K562 (cell line): ENCODE data around the gene POR. TPM values are rescaled to one million over a fixed set of nuclear protein-coding genes. Genes with fewer than 3 reads are reported as not detected.
"Not testable (repeated sequence)": the region's sequence is repeated elsewhere in the genome, so short reads cannot be mapped to it uniquely, and the experiment has no call there.

Experiments
- ATAC-seq: fragments of 200-7000 bp; cut with Tn5 transposase; 3 replicates; pipeline ENCODE4 v1.9.1; 2020; ENCODE audit warnings: moderate library complexity
- BruUV-seq: library from RNA; stranded (reverse); fragments of 400-500 nt; replicated peaks from 2 replicates; lab custom pipeline; 2021; lab: Mats Ljungman, UMichigan
- CTCF ChIA-PET: fragments of 300-600 bp; formaldehyde crosslinking; extraction: SDS; loops from one replicate; lab custom pipeline; 2021; ENCODE audit warnings: low intra/inter-chr PET ratio; lab: Yijun Ruan, JAX
- POLR2A ChIA-PET: fragments of 300-600, 350-650 bp; sonication (Branson Sonifier 250); formaldehyde crosslinking; extraction: SDS; loops from one replicate; lab custom pipeline; 2021; ENCODE audit warnings: antibody characterized with exemption, inconsistent platforms; lab: Yijun Ruan, JAX
- DNase-seq, 4 experiments: peaks; one replicate each; pipeline versions ENCODE4 v3.0.0 to v3.0.0-alpha.2; 2011 to 2018; ENCODE audit warnings: low spot score in 3 of 4, mixed read lengths in 3 of 4; ENCODE audit errors: extremely low read depth in 1 of 4
- FAIRE-seq: peaks from 2 replicates; lab custom pipeline; 2011; peaks lifted over from hg19 to GRCh38; lab: Jason Lieb, UNC
- H2AFZ ChIP-seq: 2 replicates; pipeline ENCODE4 v1.6.0; 2011; ENCODE audit warnings: low read depth, low read length, control low read depth, inconsistent platforms
- H3K27ac ChIP-seq: fragments of 200-600 bp; 3 replicates; pipeline ENCODE4 v1.8.0; 2011; ENCODE audit warnings: low read depth, mild to moderate bottlenecking, control low read depth, inconsistent platforms, low read length, moderate library complexity, mixed read lengths; ENCODE audit errors: extremely low read depth
- H3K27me3 ChIP-seq, 2 experiments: fragments of 300-600 bp in 1 of 2; 2 replicates in 1 of 2; 3 replicates in 1 of 2; pipeline versions ENCODE4 v1.6.0 to v1.8.0; 2011; ENCODE audit warnings: inconsistent platforms in 2 of 2, low read length in 2 of 2, mild to moderate bottlenecking in 1 of 2, mixed read lengths in 1 of 2, moderate library complexity in 1 of 2; ENCODE audit not compliant: control insufficient read depth in 2 of 2, insufficient read depth in 2 of 2
- H3K36me3 ChIP-seq: fragments of 300-600 bp; 3 replicates; pipeline ENCODE4 v1.8.0; 2011; ENCODE audit warnings: mild to moderate bottlenecking, low read length, inconsistent platforms; ENCODE audit not compliant: control insufficient read depth, insufficient read depth
- H3K4me1 ChIP-seq, 2 experiments: fragments of 200-600 bp in 1 of 2; replicated peaks in 1 of 2; 2 replicates in 1 of 2; 3 replicates in 1 of 2; pipeline versions ENCODE4 v1.5.1 to v1.8.0; 2011; ENCODE audit warnings: inconsistent platforms in 2 of 2, low read length in 2 of 2, mild to moderate bottlenecking in 1 of 2, mixed read lengths in 1 of 2, moderate library complexity in 1 of 2; ENCODE audit not compliant: control insufficient read depth in 2 of 2, insufficient read depth in 2 of 2
- H3K4me2 ChIP-seq: 2 replicates; pipeline ENCODE4 v1.6.1; 2011; ENCODE audit warnings: low read length, control low read depth, inconsistent platforms, mixed read lengths; ENCODE audit not compliant: insufficient read depth
- H3K4me3 ChIP-seq: fragments of 200-600 bp; sonication (generic), shearing (Covaris generic); 2 replicates; pipeline ENCODE4 v1.5.1; 2016; ENCODE audit warnings: control low read depth, inconsistent platforms
- H3K79me2 ChIP-seq: fragments of 200-600 bp; 3 replicates; pipeline ENCODE4 v1.8.0; 2011; ENCODE audit warnings: low read length, inconsistent platforms; ENCODE audit not compliant: control insufficient read depth, insufficient read depth
- H3K9ac ChIP-seq, 2 experiments: 2 replicates each; pipeline versions ENCODE4 v1.6.0 to v1.6.1; 2011; ENCODE audit warnings: low read depth in 2 of 2, low read length in 2 of 2, control low read depth in 1 of 2, inconsistent platforms in 1 of 2, mild to moderate bottlenecking in 1 of 2, mixed read lengths in 1 of 2; ENCODE audit not compliant: insufficient read depth in 1 of 2
- H3K9me1 ChIP-seq: one replicate; pipeline ENCODE4 v1.6.0; 2011; ENCODE audit warnings: inconsistent platforms, mild to moderate bottlenecking, low read length, moderate library complexity; ENCODE audit not compliant: control insufficient read depth, insufficient read depth
- H3K9me3 ChIP-seq: replicated peaks from 2 replicates; pipeline ENCODE4 v1.5.1; 2011; ENCODE audit warnings: low read depth, low read length, inconsistent platforms; ENCODE audit not compliant: control insufficient read depth, insufficient read depth
- H4K20me1 ChIP-seq: replicated peaks from 2 replicates; pipeline ENCODE4 v1.6.1; 2011; ENCODE audit warnings: low read length, inconsistent platforms, mixed read lengths; ENCODE audit not compliant: control insufficient read depth, insufficient read depth
- CCNT2 ChIP-seq: IDR thresholded peaks from 2 replicates; pipeline ENCODE4 v1.6.1; 2011; ENCODE audit warnings: borderline replicate concordance, low read depth, mild to moderate bottlenecking, moderate library complexity, mixed read lengths, low read length; ENCODE audit not compliant: insufficient read length; ENCODE audit errors: extremely low read depth
- NBN ChIP-seq: fragments of 450-650 bp; IDR thresholded peaks from 2 replicates; pipeline ENCODE4 v1.6.1; 2016; ENCODE audit warnings: low read depth, mild to moderate bottlenecking
- PHF21A ChIP-seq: fragments of 450-650 bp; IDR thresholded peaks from 2 replicates; pipeline ENCODE4 v1.6.1; 2017; ENCODE audit warnings: low read depth, borderline replicate concordance
- WGBS: fragments of 100-300 bp; shearing (Covaris generic); methylation state at CpG from one replicate; pipeline ENCODE4 v1.1.6; 2016; ENCODE audit warnings: low coverage, mixed read lengths; ENCODE audit not compliant: insufficient coverage; ENCODE audit errors: missing lambda C conversion rate; 5-methylcytosine and 5-hydroxymethylcytosine counted together
- in situ Hi-C: fragments of 300-500 bp; cut with MboI; formaldehyde crosslinking; loops from 4 replicates; pipeline ENCODE4 v1.15.0; 2018; ENCODE audit warnings: inconsistent platforms, mixed read lengths
- intact Hi-C: fragments of 100-400 bp; cut with micrococcal nuclease; formaldehyde crosslinking; loops from 2 replicates; pipeline ENCODE4 v1.14.2; 2022
- polyA plus RNA-seq, 8 experiments: library from polyadenylated mRNA; depleted of rRNA in 4 of 8; stranded (reverse) in 5 of 8; unstranded in 3 of 8; fragments of >200 nt; fragmentation: Nextera tagmentation in 2 of 8; fragmentation: Illumina TruSeq in 1 of 8; extraction: Ambion mirVana in 2 of 8; extraction: Trizol in 1 of 8; gene quantifications; 2 replicates each; pipeline versions ENCODE4 v1.2.1 to v1.2.3, GENCODE V29; 2011 to 2014; ENCODE audit warnings: inconsistent platforms in 1 of 8, missing spikeins in 1 of 8
- total RNA-seq, 7 experiments: library from RNA; depleted of rRNA in 6 of 7; stranded (reverse); fragments of >200 nt in 6 of 7; fragmentation: Illumina TruSeq in 2 of 7; extraction: Trizol in 2 of 7; gene quantifications; 2 replicates each; pipeline versions ENCODE4 v1.2.1 to v1.2.3, GENCODE V29; 2011 to 2021; ENCODE audit warnings: low replicate concordance in 1 of 7

The POR gene
- total and polyA plus RNA-seq, 9 of the 15 experiments (the other 6 are each of a cell fraction or from before 2014, with no cell fraction given), result 4.7 to 142 (median 40.8) TPM

- peak; percentile 26 for TF ChIP-seq CCNT2
- peak; percentile 31; the same call in 1 of the 2 replicates for TF ChIP-seq PHF21A
- 0 out of 2 replicates have a peak, but pooled peaks have one; percentile 66 for TF ChIP-seq NBN
- TF ChIP-seq, all 486 proteins: peak for 62
These were observed 7.8 kb upstream of the POR start (continued) for GRCh38 chr7:75906991-75907667.

DNA sequence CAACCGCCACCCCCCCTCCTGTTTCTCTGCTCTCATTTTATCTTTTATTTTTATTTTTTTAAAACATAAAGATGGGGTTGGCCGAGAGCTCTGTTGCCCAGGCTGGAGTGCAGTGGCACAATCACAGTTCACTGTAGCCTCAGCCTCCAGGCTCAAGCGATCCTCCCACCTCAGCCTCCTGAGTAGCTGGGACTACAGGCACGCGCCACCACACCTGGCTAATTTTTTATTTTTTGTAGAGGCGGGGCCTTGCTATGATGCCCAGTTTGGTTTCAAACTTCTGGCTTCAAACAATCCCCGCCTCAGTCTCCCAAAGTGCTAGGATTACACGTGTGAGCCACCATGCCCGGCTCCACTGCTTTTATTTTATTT lies 7.3 kb upstream of the POR start:
- H3K9me1 ChIP-seq, H3K36me3 ChIP-seq, H3K27ac ChIP-seq, in situ Hi-C loops, H3K9ac ChIP-seq, H4K20me1 ChIP-seq, H3K4me2 ChIP-seq, FAIRE-seq, H3K4me3 ChIP-seq, POLR2A ChIA-PET, BruUV-seq, H3K4me1 ChIP-seq, H3K9me3 ChIP-seq, intact Hi-C loops, ATAC-seq, H3K79me2 ChIP-seq, DNase-seq, H3K27me3 ChIP-seq: not testable (repeated sequence)
- WGBS, result 78% methylated on average over 9 of the region's 9 CpGs
- CTCF ChIA-PET, result interaction anchor here (0.7 kb wide), 1 partner anchor 87 kb away, joined by 3 read pairs; the partner anchor contains the start of gene TMEM120A
- H2AFZ ChIP-seq, result 0 out of 2 replicates have a peak overlapping the region, but pooled peaks have one; percentile 30
